Fibroblast of peridontal ligament (primary cell): Measurements from ENCODE around the gene CSNK2A3.
A peak's percentile ranks its signal among the peaks of the same experiment; 100 is the strongest.
"Not testable (repeated sequence)": the region's sequence is repeated elsewhere in the genome, so short reads cannot be mapped to it uniquely, and the experiment has no call there.

Experiments
- DNase-seq: peaks from one replicate; pipeline ENCODE4 v3.0.0-alpha.2; 2010; ENCODE audit errors: extremely low read depth

The CSNK2A3 gene

DNA sequence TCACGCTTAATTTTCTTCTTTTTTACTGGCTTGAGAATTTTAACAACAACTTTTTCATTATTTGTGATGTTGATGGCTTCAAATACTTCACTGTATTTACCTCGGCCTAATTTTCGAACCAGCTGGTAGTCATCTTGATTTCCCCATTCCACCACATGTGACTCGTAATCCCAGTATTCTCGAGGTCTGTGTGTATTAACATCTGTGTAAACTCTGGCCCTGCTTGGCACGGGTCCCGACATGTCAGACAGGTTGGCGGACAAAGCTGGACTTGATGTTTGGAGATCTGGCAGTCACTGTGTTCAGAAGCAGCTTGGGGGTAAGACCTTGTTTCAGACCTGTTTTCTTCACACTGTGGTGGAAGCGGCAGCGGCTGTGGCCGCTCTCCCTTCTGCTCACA lies at the start of gene CSNK2A3:
CSNK2A3 (minus strand) TSS at position 373 of the 400 bp plus-strand sequence; CDS start at position 242, 131 bp downstream.
- not testable (repeated sequence) for DNase-seq

GRCh38 chr11:11401960-11402535 lies 49.0 kb upstream of the CSNK2A3 start:
- DNase-seq: no peak

- DNase-seq: no peak
Observed at GRCh38 chr11:11400635-11401232, 47.7 kb upstream of the CSNK2A3 start.

GRCh38 chr11:11400121-11400520 lies 47.1 kb upstream of the CSNK2A3 start:
- DNase-seq: no peak

DNA sequence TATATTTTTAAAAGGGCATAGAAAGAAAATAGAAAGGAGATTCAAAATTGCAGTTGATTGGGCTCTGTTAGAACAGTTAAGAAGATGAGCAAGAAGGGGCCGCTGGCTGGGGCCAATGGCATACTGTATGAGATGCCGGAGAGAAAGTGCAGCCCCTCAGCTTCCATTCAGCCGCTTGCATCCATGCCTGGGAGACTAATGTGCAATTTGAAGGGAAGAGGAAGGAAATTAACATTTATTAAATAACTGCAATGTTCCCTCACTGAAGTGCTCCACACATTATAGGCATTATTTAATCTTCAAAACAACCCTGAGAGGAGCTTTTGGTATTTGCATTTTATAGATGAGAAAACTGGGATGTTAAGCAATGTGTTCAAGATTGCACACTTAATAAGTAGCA lies 44.7 kb upstream of the CSNK2A3 start:
- no peak for DNase-seq

DNA sequence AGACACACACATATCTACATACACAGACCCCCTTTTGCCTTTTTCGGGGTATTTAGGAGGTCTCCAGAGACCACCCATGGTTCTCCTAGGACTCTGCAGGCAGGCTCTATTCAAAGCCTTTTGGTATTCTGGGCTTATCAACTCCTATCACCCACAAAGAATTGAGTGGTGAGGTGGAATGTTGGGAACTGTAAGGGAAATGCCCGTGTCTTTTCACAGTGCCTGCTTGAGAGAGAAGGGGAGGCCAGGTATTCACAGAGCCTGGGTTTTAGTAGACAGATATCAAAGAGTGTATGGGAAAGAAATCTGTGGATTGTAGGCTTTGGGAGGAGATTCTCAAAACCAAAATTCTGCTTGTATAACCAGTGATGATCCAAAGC lies 44.0 kb upstream of the CSNK2A3 start:
- no peak for DNase-seq

- peak; percentile 45 for DNase-seq
Observed at GRCh38 chr11:11396301-11397035, 43.4 kb upstream of the CSNK2A3 start.

- no peak for DNase-seq
Observed at GRCh38 chr11:11395126-11395525, 42.1 kb upstream of the CSNK2A3 start.

GRCh38 chr11:11394241-11394640 lies 41.2 kb upstream of the CSNK2A3 start:
- DNase-seq: no peak

- DNase-seq: peak; percentile 65
Observed at GRCh38 chr11:11391796-11392463, 38.9 kb upstream of the CSNK2A3 start.

GRCh38 chr11:11391169-11391568 lies 38.1 kb upstream of the CSNK2A3 start:
- no peak for DNase-seq

GRCh38 chr11:11390068-11390771 lies 37.2 kb upstream of the CSNK2A3 start:
- DNase-seq: no peak

GRCh38 chr11:11389238-11389637 lies 36.2 kb upstream of the CSNK2A3 start:
- no peak for DNase-seq

DNA sequence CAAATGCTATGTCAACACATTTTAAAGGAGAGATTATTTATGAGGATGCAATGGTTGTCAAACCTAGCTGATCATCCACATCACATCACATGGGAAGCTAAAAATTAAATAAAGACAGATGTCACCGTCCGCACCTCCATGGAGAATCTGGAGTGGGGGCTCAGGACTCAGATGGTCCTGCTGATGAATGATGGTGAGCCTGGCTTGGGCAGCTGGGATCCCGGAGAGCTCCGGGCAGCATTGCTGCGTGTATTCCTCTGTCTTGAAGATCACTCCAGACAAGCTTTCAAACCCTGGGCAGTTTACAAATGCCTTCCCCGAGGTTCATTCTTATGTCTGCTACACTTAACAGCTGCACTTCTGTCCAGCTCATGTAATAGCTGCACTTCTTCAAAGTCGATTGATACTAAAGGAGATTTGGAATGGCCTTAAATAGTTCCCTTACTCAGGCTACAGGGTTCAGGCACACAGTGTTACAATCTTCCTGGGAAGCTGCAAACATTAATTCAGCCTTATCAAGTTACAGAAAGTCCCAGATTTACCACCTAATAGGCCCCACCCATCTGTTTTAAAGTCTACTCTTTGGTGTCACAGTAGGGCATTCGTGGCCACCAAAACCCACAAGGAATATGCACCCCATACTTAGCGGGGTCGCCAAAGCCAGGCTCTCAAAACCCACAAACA lies 34.7 kb upstream of the CSNK2A3 start:
- DNase-seq: no peak

DNA sequence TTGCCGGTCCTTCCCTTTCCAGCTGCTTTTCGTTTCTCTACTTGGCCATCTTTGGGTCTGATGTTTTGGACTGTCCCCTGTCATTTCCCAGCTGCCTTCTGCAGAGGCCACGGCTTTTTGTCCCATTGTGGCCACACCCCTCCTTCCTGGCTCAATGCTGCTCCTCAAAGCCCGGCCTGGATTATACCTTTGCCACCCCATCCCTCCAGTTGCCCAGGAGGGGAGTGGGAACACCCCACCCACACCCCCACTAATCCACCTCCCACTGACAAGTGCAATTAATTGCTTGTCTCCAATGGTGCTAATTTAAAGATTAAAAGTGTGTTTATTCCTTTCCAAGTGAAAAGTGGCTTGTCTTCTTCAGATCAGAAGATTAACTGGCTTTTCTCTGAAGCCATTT lies 34.2 kb upstream of the CSNK2A3 start:
- no peak for DNase-seq

DNA sequence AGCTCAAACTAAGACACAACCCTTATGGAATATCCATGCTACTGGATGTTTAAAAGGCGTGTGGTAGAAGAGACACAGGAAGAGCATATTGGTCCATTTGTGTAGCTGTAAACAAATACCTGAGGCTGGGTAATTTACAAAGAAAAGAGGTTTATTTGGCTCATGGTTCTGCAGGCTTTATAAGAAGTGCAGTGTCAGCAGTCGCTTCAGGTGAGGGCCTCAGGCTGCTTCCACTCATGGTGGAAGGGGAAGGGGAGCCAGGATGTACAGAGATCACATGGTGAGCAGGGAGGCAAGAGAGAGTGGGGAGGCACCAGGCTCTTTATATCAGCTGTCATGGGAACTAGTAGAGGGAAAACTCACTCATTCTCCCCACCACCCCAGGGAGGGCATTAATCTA lies 31.8 kb upstream of the CSNK2A3 start:
- DNase-seq: no peak

- no peak for DNase-seq
Observed at GRCh38 chr11:11383995-11384394, 30.9 kb upstream of the CSNK2A3 start.

DNA sequence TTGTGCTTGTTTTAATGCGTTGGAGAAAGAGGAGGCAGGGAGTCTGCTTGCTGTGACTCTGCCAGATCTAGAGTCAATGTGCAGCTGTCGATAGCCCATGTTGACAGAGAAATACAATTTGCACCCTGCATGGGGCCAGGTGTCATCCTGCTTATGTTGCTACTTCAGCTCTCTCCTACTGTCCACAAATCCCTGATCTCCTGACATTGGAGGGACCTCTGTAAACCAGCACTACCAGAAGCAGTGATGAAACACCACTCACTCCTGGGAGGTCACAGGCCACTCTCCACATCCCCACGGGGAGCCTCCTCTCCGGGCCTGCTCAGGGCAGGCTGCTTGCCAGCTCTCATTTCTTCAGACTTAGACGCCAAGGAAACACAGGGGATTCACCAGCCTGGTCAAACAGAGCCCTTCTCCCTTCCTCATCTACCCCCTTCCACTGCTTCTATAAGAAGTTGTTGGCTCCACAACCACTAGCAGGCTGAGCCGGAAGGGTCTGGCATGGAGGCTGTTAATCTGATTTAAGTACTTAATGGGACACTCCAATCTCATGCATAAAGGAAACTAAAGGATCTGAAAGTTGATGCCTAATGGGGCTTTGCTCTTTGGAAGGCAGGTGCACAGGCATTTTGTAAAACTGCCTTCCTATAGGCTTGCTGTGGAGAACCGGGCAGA lies 29.9 kb upstream of the CSNK2A3 start:
- DNase-seq: no peak

- DNase-seq: no peak
Observed at GRCh38 chr11:11381471-11382105, 28.5 kb upstream of the CSNK2A3 start.

DNA sequence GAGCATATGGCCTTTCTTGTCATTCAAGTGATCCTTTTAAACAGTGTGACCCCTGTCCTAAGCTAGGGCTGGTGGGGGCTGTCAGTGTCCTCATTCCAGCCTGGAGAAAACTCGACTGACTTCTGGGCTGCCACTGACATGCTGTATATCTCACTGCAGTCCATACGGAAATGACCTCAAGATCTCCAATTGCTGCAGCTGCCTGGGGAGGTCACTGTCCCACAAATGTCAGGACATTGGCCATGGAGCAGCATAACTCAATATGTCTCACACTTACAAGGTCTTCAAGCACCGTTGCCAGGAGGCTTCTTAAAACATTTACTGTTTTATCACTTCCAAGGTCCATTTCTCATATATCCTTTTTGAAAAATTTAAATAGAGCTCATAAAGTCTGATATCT lies 27.8 kb upstream of the CSNK2A3 start:
- no peak for DNase-seq
